IMR-90 (cell line): Measurements from ENCODE around the gene KANK3.

Experiments
- BHLHE40 ChIP-seq: fragments of 150-350 bp; IDR thresholded peaks from 2 replicates; pipeline ENCODE4 v1.6.1; 2016; ENCODE audit warnings: mild to moderate bottlenecking, low read depth, low read length
- CHD1 ChIP-seq: IDR thresholded peaks from 2 replicates; pipeline ENCODE4 v1.6.1; 2012; ENCODE audit warnings: low read depth, low read length, improper control_type of control experiment
- CTCF ChIP-seq: conservative IDR thresholded peaks from 2 replicates; pipeline ENCODE4 v1.5.1; 2012; ENCODE audit warnings: mild to moderate bottlenecking, low read depth, low read length, improper control_type of control experiment
- ELK1 ChIP-seq: fragments of 150-350 bp; IDR thresholded peaks from 2 replicates; pipeline ENCODE4 v1.6.1; 2016; ENCODE audit warnings: low read depth, mild to moderate bottlenecking, low read length, moderate library complexity, borderline replicate concordance
- MAFK ChIP-seq: IDR thresholded peaks from 2 replicates; pipeline ENCODE4 v1.6.1; 2012; ENCODE audit warnings: low read depth, low read length, improper control_type of control experiment
- MXI1 ChIP-seq: IDR thresholded peaks from 2 replicates; pipeline ENCODE4 v1.6.1; 2012; ENCODE audit warnings: low read depth, mild to moderate bottlenecking, low read length, moderate library complexity, borderline replicate concordance
- POLR2A ChIP-seq: IDR thresholded peaks from 2 replicates; pipeline ENCODE4 v1.6.1; 2012; ENCODE audit warnings: mild to moderate bottlenecking, low read depth, low read length
- RAD21 ChIP-seq: IDR thresholded peaks from 2 replicates; pipeline ENCODE4 v1.6.1; 2012; ENCODE audit warnings: low read length, improper control_type of control experiment
- RFX5 ChIP-seq: IDR thresholded peaks from 2 replicates; pipeline ENCODE4 v1.8.0; 2012; ENCODE audit warnings: low read depth, mild to moderate bottlenecking, low read length, moderate library complexity
- SMC3 ChIP-seq: fragments of 150-350 bp; IDR thresholded peaks from 2 replicates; pipeline ENCODE4 v1.6.1; 2016; ENCODE audit warnings: low read depth, mild to moderate bottlenecking, antibody characterized with exemption, low read length, moderate library complexity
- USF2 ChIP-seq: fragments of 150-350 bp; IDR thresholded peaks from 2 replicates; pipeline ENCODE4 v1.6.1; 2017; ENCODE audit warnings: mild to moderate bottlenecking, antibody characterized with exemption, low read length, low read depth

- no peak for TF ChIP-seq CTCF
- no peak for TF ChIP-seq POLR2A
- no peak for TF ChIP-seq SMC3
- no peak for TF ChIP-seq USF2
- no peak for TF ChIP-seq MXI1
- no peak for TF ChIP-seq ELK1
- TF ChIP-seq CHD1, result no peak
- TF ChIP-seq BHLHE40, result no peak
- TF ChIP-seq RAD21, result no peak
- no peak for TF ChIP-seq MAFK
- TF ChIP-seq RFX5, result no peak
These were observed 11.7 kb downstream of the KANK3 start for GRCh38 chr19:8331263-8331845.
